ENCODE data around the gene LCT.
"Not testable (repeated sequence)": the region's sequence is repeated elsewhere in the genome, so short reads cannot be mapped to it uniquely, and the experiment has no call there.

The LCT gene

GRCh38 chr2:135836596-135837270 is at the start of gene LCT:
Gene LCT, minus strand, starts transcription at chr2:135837184. Its CDS starts 15 bp downstream, at chr2:135837169.
- DNase-seq (ENCODE audit: low read depth in 1 of 2, low spot score in 1 of 2), result no peak

DNA sequence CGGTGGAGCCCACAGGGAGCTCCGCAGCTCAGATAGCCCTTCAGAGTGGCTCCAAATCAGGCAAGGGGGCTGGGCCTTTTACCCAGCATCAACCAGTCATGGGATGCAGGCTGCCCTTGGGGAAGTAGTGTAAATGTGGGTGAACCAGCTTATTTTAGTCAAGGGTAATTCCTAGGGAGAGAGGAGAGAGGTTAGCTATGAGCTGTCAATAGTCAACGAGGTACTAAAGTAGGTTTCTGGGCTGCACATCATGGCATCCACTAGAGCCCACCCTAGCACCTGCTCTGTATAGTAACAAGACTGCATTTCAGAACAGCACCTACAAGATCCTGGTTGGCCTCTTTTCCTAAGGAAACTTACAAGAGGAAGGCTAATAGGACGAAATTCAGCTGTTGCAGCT is 48.7 kb upstream of the LCT start:
- DNase-seq (ENCODE audit: low read depth in 1 of 2, low spot score in 1 of 2), result no peak

GRCh38 chr2:135882415-135882814 is 45.4 kb upstream of the LCT start:
- no peak for DNase-seq (ENCODE audit: low read depth in 1 of 2, low spot score in 1 of 2)

GRCh38 chr2:135876770-135877169 is 39.8 kb upstream of the LCT start:
- DNase-seq (ENCODE audit: low read depth in 1 of 2, low spot score in 1 of 2), result not testable (repeated sequence)

- DNase-seq (ENCODE audit: low read depth in 1 of 2, low spot score in 1 of 2), result peak; percentile 92 to 97
Observed at GRCh38 chr2:135876066-135876711, 39.2 kb upstream of the LCT start, which contains the start of gene MCM6. Gene MCM6, minus strand, starts transcription at chr2:135876443. Its CDS starts 78 bp downstream, at chr2:135876365.

GRCh38 chr2:135875491-135876065 is 38.6 kb upstream of the LCT start:
- peak; percentile 44 to 65 for DNase-seq (ENCODE audit: low read depth in 1 of 2, low spot score in 1 of 2)

- no peak for DNase-seq (ENCODE audit: low read depth in 1 of 2, low spot score in 1 of 2)
Observed at GRCh38 chr2:135874777-135875365, 37.9 kb upstream of the LCT start.

GRCh38 chr2:135870571-135870970 is 33.6 kb upstream of the LCT start:
- no peak for DNase-seq (ENCODE audit: low read depth in 1 of 2, low spot score in 1 of 2)

DNA sequence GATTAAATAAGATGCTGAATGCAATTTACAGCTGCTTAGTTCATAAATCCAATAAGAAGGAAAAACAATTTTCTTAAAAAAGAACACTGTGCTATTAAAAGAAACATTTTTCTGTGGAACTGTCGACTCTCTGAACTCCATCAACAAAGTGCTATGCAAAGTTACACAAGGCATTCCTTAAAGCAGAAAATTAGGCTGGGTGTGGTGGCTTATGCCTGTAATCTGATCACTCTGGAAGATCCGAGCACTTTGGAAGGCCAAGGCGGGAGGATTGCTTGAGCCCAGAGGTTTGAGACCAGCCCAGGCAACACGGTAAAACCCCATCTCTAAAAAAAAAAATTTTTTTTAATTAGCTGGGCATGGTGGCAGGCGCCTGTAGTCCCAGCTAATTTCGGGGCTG is 26.2 kb upstream of the LCT start:
- no peak for DNase-seq (ENCODE audit: low read depth in 1 of 2, low spot score in 1 of 2)

DNA sequence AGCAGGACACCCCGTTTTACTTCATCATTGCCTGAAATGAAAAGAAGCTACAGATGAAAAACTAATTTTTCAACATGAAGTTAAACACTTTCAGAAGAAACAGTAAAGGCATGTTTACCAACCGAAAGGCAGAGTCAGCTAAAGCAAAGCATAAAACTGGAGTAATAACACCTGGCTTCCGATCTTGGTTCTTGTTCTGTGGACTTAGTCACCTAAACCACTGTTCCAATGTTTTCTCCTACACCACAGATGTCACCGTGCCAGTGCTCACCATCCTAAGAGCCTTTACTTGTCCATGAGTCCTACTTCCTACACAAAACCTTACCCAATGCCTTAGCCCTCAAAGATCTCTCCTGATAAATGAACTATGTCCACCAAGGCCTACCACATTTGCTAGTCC is 25.7 kb upstream of the LCT start:
- no peak for DNase-seq (ENCODE audit: low read depth in 1 of 2, low spot score in 1 of 2)

GRCh38 chr2:135853401-135853800 is 16.4 kb upstream of the LCT start:
- no peak for DNase-seq (ENCODE audit: low read depth in 1 of 2, low spot score in 1 of 2)

DNA sequence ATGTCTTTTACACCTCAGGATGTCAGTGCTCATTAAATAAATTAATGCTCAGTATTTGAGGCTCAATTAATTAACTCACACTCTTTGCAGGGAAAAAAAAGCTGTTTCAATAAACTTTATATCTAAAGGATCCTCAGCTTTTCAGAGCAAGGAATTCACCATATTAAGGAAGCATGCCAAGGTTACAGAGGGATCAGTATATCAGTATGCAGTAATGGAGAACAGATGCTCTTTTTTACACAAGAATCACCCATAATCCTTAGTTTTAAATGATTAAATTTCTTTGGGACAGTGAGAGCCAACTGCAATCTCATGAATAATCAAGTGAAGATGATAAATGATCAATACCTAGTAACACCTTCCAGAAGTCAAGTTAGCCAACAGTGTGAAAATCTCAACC is 14.9 kb upstream of the LCT start:
- no peak for DNase-seq (ENCODE audit: low read depth in 1 of 2, low spot score in 1 of 2)

- no peak for DNase-seq (ENCODE audit: low read depth in 1 of 2, low spot score in 1 of 2)
Observed at GRCh38 chr2:135850892-135851668, 14.1 kb upstream of the LCT start.

- no peak for DNase-seq (ENCODE audit: low read depth in 1 of 2, low spot score in 1 of 2)
Observed at GRCh38 chr2:135849087-135849486, 12.1 kb upstream of the LCT start.

- no peak for DNase-seq (ENCODE audit: low read depth in 1 of 2, low spot score in 1 of 2)
Observed at GRCh38 chr2:135845997-135846396, 9.0 kb upstream of the LCT start.

DNA sequence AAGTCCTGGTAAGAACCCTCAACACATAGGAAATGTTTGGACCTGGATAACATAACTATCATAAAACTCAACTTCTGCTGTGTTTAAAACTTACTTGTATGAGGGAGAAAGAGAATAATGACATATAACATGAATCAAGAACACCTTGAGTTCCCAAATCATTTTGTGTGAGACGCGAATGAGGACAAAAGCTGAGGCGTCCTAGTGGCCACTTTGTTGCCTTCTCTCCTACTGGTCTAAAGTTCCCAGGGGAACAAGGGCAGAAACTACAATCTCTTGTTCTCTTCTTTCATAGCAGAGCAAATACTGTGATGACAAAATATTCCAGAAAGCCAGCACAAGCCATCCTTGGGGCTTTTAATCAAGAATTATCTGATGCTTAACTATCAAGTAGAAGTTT is 8.3 kb upstream of the LCT start:
- no peak for DNase-seq (ENCODE audit: low read depth in 1 of 2, low spot score in 1 of 2)

GRCh38 chr2:135844301-135844895 is 7.4 kb upstream of the LCT start:
- DNase-seq (ENCODE audit: low read depth in 1 of 2, low spot score in 1 of 2), result no peak

GRCh38 chr2:135843671-135844070 is 6.7 kb upstream of the LCT start:
- DNase-seq (ENCODE audit: low read depth in 1 of 2, low spot score in 1 of 2), result no peak

- DNase-seq (ENCODE audit: low read depth in 1 of 2, low spot score in 1 of 2), result no peak
Observed at GRCh38 chr2:135840601-135841000, 3.6 kb upstream of the LCT start.

- DNase-seq (ENCODE audit: low read depth in 1 of 2, low spot score in 1 of 2), result no peak
Observed at GRCh38 chr2:135839713-135840112, 2.7 kb upstream of the LCT start.

DNA sequence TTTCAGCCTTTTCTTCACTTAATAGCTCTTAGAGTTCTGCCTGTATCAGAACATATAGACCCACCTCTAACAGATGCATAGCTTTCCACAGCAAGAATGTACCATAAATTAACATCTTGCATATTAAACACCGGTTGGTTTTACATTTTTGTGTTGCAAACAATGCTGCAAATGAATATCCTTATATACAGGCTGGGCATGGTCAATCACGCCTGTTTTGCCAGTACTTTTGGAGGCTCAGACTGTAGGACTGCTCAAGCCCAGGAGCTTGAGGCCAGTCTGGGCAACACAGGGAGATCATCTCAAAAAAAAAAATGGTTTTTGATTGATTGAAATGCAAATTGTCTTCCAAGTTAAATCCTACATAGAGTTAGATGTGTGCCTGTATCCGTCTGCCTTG is 1.5 kb upstream of the LCT start:
- no peak for DNase-seq (ENCODE audit: low read depth in 1 of 2, low spot score in 1 of 2)
